ENCODE data around the gene POR.

POR gene

DNA sequence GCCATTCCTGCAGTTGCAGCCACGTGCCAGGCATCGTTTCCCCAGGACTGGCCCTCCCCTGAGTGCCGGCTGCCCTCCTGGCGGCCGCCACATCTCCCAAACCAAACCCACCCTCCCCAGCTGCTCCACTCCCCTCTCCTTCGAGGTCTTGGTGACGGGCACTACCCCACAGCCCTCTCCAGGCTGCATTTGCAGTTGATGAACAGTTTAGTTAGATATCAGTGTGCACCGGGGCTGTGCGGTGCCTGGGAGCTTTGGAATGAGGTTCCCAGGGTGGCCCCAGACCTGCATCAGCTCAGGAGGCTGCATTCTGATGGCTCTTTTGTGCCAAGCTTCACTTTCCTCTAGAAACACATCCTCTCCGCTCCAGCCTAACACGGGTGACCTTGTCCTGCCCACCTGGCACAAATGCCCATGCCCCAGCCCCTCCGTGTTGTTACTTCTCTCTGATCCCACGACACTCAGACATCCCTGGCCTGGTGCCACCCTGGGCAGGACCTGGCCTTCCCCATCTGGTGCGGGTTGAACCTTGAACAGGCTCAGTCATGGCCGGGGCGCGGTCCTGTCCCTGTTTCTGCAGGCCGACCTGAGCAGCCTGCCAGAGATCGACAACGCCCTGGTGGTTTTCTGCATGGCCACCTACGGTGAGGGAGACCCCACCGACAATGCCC is 64.9 kb downstream of the POR start:
- ATAC-seq = no peak

DNA sequence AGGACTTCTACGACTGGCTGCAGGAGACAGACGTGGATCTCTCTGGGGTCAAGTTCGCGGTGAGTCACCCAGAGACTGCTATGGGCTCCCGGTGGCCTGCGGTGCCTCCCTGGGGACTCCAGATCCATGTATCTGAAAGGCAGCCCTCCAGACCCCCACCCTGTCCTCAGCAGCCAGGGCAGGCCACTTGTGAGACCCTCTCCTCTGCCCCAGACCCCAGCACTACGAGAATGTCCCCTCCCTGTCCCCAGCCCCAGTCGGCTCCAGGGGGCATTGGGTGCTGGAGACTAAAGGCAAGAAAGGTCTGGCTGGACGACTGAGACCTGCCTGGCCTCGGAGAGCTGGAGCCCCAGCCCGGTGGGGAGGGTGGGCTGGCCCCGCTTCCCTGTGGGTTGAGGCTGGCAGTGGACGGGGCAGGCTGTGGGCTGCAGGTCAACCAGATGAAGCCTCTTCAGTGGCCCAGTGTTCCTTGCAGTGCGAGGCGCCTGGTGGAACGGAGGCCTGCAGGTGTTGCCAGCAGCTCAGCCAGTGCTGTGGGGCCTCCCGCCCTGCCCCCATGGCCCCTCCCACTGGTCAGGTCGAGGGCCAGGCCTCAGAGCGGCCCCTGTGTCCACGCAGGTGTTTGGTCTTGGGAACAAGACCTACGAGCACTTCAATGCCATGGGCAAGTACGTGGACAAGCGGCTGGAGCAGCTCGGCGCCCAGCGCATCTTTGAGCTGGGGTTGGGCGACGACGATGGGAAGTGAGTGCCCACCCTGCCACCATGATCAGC is 65.7 kb downstream of the POR start:
- DNase-seq (no peak), ATAC-seq (no peak)

More for the DNA sequence above, 64.9 kb downstream of the POR start:
- DNase-seq = no peak

DNA sequence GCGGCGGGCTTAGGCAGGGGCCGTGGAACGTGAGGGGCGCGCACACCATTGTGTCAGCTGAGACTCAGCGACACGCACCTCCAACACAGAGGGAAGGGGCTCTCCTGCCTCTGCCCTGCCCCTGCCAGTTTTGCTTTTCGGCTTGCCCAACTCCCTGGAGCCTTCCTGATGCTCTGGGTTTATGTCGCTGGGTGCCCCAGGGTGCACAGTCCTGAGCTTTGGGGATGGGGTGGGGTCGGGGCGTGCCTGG is 66.2 kb downstream of the POR start:
- DNase-seq (no peak), ATAC-seq (no peak)

- ATAC-seq (no peak), DNase-seq (no peak)
Measured at GRCh38 chr7:75981453-75982305, 66.7 kb downstream of the POR start.

- no peak for DNase-seq
- ATAC-seq = no peak
Measured at GRCh38 chr7:75982306-75983064, 67.5 kb downstream of the POR start.

GRCh38 chr7:75983471-75984129 is 68.6 kb downstream of the POR start:
- no peak for DNase-seq
- ATAC-seq = no peak

- DNase-seq (no peak), ATAC-seq (no peak)
Measured at GRCh38 chr7:75984130-75985008, 69.4 kb downstream of the POR start.

GRCh38 chr7:75985009-75985517 is 70.1 kb downstream of the POR start:
- DNase-seq = no peak
- no peak for ATAC-seq

GRCh38 chr7:75985518-75986146 is 70.7 kb downstream of the POR start:
- DNase-seq = no peak
- no peak for ATAC-seq

GRCh38 chr7:75986147-75986781 is 71.3 kb downstream of the POR start:
- DNase-seq (no peak), ATAC-seq (no peak)

DNA sequence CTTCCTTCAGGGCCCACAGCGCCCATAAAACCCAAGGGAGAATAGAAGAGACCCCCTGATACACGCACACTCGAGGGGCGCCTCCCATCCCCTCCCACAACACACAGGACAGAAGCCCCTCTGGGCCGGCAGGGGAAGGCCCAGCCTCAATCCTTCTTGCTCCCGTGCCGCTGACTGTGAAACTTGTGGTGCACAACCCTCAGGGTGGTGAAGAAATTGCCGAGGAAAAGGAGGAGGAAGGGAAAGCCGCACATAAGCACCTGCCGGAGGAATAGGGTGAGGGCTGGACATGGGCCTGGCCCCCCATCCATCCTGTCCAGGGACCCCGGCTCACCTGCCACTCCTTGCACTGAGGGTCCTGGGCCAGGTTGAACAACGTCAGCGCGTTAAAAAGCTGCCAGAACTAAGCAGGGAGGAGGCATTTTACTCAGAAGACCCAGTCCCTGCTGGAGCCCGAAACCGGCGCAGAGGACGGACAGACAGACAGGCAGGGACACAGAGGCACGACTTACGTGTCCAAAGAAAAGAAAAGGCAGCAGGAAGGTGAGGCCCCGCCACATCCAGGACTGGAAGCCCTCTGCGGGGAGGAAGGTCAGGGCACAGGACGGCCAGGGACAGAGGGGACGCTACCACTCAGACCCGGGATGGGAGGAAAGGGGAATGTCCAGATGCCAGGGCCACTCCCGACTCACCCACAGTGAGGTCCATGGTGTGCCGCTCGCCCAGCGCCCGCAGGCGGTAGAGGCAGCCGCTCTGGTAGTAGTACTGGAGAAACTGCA is 72.3 kb downstream of the POR start:
- no peak for DNase-seq
- ATAC-seq = no peak

DNA sequence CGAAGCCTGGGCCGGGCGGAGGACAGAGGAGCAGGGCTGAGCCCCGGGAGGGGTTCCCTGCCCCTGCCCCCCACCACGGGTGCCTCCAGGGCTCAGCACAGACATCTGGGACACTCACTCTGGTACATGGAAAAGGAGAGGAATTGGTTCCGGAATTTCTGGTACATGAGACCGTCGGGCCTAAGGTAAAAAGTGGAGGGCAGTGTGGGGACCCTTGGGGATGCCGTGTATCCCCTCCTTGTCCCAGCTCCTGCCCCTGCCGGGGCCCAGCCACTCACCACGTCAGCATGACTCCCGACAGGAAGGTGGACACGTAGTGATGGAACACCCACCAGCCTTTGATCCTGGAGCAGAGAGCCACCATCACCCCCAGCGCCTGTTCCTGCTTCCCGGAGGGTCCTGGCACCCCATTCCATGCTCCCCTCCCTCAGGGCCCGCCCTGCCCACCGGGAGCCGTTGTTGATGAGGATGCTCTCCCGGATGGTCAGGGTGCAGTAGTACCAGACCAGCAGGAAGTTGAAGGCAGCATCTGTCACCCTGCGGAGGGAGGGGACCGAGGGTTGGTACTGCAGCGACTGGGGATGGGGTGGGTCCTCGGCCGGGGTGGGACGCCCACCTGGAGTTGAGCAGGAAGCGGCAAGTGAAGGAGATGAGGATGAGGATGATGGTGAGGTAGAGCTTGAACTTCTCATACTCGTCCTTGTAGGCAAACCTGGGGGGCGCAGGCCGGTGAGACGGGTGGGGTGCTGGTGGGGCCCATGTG is 73.0 kb downstream of the POR start:
- ATAC-seq = no peak
- DNase-seq = no peak

- no peak for ATAC-seq
- DNase-seq = no peak
Measured at GRCh38 chr7:75988568-75989499, 73.9 kb downstream of the POR start.

GRCh38 chr7:75989500-75990388 is 74.8 kb downstream of the POR start:
- DNase-seq (no peak), ATAC-seq (no peak)

- DNase-seq (no peak), ATAC-seq (no peak)
Measured at GRCh38 chr7:75991531-75992082, 76.7 kb downstream of the POR start.
